Liver (tissue), 9 donors: Measurements from ENCODE around the gene AGMAT. TPM values are rescaled to one million over a fixed set of nuclear protein-coding genes. Genes with fewer than 3 reads are reported as not detected.

Experiments
- DNase-seq: peaks from one replicate; pipeline ENCODE4 v3.0.0-alpha.2; 2017; ENCODE audit warnings: low spot score
- H3K27ac ChIP-seq, 2 donors: one replicate each; pipeline ENCODE4 v1.7.0; 2013; ENCODE audit warnings: inconsistent platforms in 2 of 2, low read length in 2 of 2, control low read depth in 1 of 2, low read depth in 1 of 2, mild to moderate bottlenecking in 1 of 2
- H3K27me3 ChIP-seq, 4 donors: one replicate each; pipeline versions ENCODE4 v1.6.1 to v1.7.0; 2013; ENCODE audit warnings: low read length in 3 of 4, inconsistent platforms in 1 of 4, mild to moderate bottlenecking in 1 of 4, moderate library complexity in 1 of 4; ENCODE audit not compliant: control insufficient read depth in 4 of 4, insufficient read depth in 4 of 4
- H3K36me3 ChIP-seq, 4 donors: one replicate each; pipeline versions ENCODE4 v1.6.1 to v1.7.0; 2013; ENCODE audit warnings: low read length in 3 of 4, mild to moderate bottlenecking in 3 of 4, low read depth in 1 of 4, moderate library complexity in 1 of 4; ENCODE audit not compliant: control insufficient read depth in 4 of 4, insufficient read depth in 3 of 4
- H3K4me1 ChIP-seq, 4 donors: one replicate each; pipeline versions ENCODE4 v1.6.1 to v1.7.0; 2013; ENCODE audit warnings: low read length in 3 of 4, mild to moderate bottlenecking in 3 of 4, moderate library complexity in 1 of 4; ENCODE audit not compliant: control insufficient read depth in 4 of 4, insufficient read depth in 4 of 4
- H3K4me3 ChIP-seq, 3 donors: one replicate each; pipeline versions ENCODE4 v1.6.1 to v1.7.0; 2013; ENCODE audit warnings: low read length in 3 of 3, control low read depth in 1 of 3, low read depth in 1 of 3, mild to moderate bottlenecking in 1 of 3
- H3K9ac ChIP-seq, 2 donors: one replicate each; pipeline ENCODE4 v1.7.0; 2013; ENCODE audit warnings: low read length in 2 of 2, mild to moderate bottlenecking in 2 of 2, moderate library complexity in 2 of 2, control low read depth in 1 of 2, low read depth in 1 of 2
- H3K9me3 ChIP-seq, 4 donors: one replicate each; pipeline versions ENCODE4 v1.6.1 to v1.7.0; 2013; ENCODE audit warnings: low read length in 3 of 4; ENCODE audit not compliant: control insufficient read depth in 4 of 4
- ATF3 ChIP-seq: IDR thresholded peaks from 2 replicates; pipeline ENCODE4 v1.6.1; 2016; ENCODE audit warnings: antibody characterized with exemption
- CTCF ChIP-seq: fragments of 150-350 bp; IDR thresholded peaks from 2 replicates; pipeline ENCODE4 v1.5.1; 2017; ENCODE audit warnings: improper control_type of control experiment, low read depth, low read length; ENCODE audit not compliant: missing input control
- EGR1 ChIP-seq, 2 donors: IDR thresholded peaks; 2 replicates each; pipeline ENCODE4 v1.6.1; 2016 to 2018; ENCODE audit warnings: antibody characterized with exemption in 2 of 2, low read depth in 2 of 2
- FOXA1 ChIP-seq: IDR thresholded peaks from 2 replicates; pipeline ENCODE4 v1.6.1; 2016; ENCODE audit warnings: antibody characterized with exemption
- FOXA2 ChIP-seq: IDR thresholded peaks from 2 replicates; pipeline ENCODE4 v1.6.1; 2016; ENCODE audit warnings: antibody characterized with exemption
- GABPA ChIP-seq, 2 donors: IDR thresholded peaks in 1 of 2; conservative IDR thresholded peaks in 1 of 2; 2 replicates each; pipeline ENCODE4 v1.6.1; 2016; ENCODE audit warnings: antibody characterized with exemption in 2 of 2, mild to moderate bottlenecking in 1 of 2, moderate library complexity in 1 of 2
- HNF4A ChIP-seq, 2 donors: conservative IDR thresholded peaks; 2 replicates each; pipeline ENCODE4 v1.6.1; 2016; ENCODE audit warnings: antibody characterized with exemption in 2 of 2, mild to moderate bottlenecking in 2 of 2
- HNF4G ChIP-seq: IDR thresholded peaks from 2 replicates; pipeline ENCODE4 v1.6.1; 2016; ENCODE audit warnings: antibody characterized with exemption
- JUND ChIP-seq, 2 donors: IDR thresholded peaks; 2 replicates each; pipeline ENCODE4 v1.6.1; 2016; ENCODE audit warnings: antibody characterized with exemption in 2 of 2
- MAX ChIP-seq: IDR thresholded peaks from 2 replicates; pipeline ENCODE4 v1.6.1; 2016; ENCODE audit warnings: antibody characterized with exemption
- NR2F2 ChIP-seq: IDR thresholded peaks from 2 replicates; pipeline ENCODE4 v1.6.1; 2016; ENCODE audit warnings: antibody characterized with exemption
- RAD21 ChIP-seq, 2 donors: IDR thresholded peaks; 2 replicates each; pipeline ENCODE4 v1.6.1; 2016; ENCODE audit warnings: antibody characterized with exemption in 2 of 2, mild to moderate bottlenecking in 2 of 2
- REST ChIP-seq: IDR thresholded peaks from 2 replicates; pipeline ENCODE4 v1.6.1; 2016; ENCODE audit warnings: antibody characterized with exemption, mild to moderate bottlenecking
- RXRA ChIP-seq, 2 donors: IDR thresholded peaks; 2 replicates each; pipeline ENCODE4 v1.6.1; 2017 to 2018; ENCODE audit warnings: antibody characterized with exemption in 2 of 2, mild to moderate bottlenecking in 1 of 2
- SP1 ChIP-seq: IDR thresholded peaks from 2 replicates; pipeline ENCODE4 v1.6.1; 2018; ENCODE audit warnings: antibody characterized with exemption, mild to moderate bottlenecking
- TAF1 ChIP-seq: conservative IDR thresholded peaks from 2 replicates; pipeline ENCODE4 v1.6.1; 2016; ENCODE audit warnings: antibody characterized with exemption, mild to moderate bottlenecking
- YY1 ChIP-seq: IDR thresholded peaks from 2 replicates; pipeline ENCODE4 v1.6.1; 2016; ENCODE audit warnings: antibody characterized with exemption, mild to moderate bottlenecking
- ZBTB33 ChIP-seq: IDR thresholded peaks from 2 replicates; pipeline ENCODE4 v1.6.1; 2016; ENCODE audit warnings: antibody characterized with exemption
- WGBS: extraction: QIAGEN DNeasy Blood & Tissue Kit; methylation state at CpG from one replicate; pipeline ENCODE4 v1.1.7; 2013; 5-methylcytosine and 5-hydroxymethylcytosine counted together
- polyA plus RNA-seq, 2 donors: library from polyadenylated mRNA; stranded (reverse) in 1 of 2; unstranded in 1 of 2; fragments of 200-250 nt in 1 of 2; fragments of >200 nt in 1 of 2; fragmentation: Nextera tagmentation in 1 of 2; extraction: Ambion mirVana in 1 of 2; gene quantifications; one replicate each; pipeline versions ENCODE4 v1.2.1 to v1.2.3, GENCODE V29; 2013 to 2015
- total RNA-seq, 2 donors: library from RNA; depleted of rRNA; stranded (reverse); fragments of >200 nt; gene quantifications; one replicate each; pipeline ENCODE4 v1.2.3, GENCODE V29; 2014
- donor health status: healthy.
- donor health status: healthy.
- donor health status: healthy.
- donor health status: healthy.
- donor health status: healthy.

The AGMAT gene
- total and polyA plus RNA-seq, 4 donors, result 31.9 to 83.6 (median 40.6) TPM

GRCh38 chr1:15577691-15578090 lies 7.2 kb downstream of the AGMAT start:
- TF ChIP-seq TAF1 (no peak), EGR1 (IDR thresholded peaks at IDR 0.05; ENCODE audit: low read depth in 2 of 2) (no peak), YY1 (no peak), MAX (no peak), NR2F2 (no peak), JUND (IDR thresholded peaks at IDR 0.05) (no peak), REST (no peak), FOXA1 (no peak), FOXA2 (no peak), HNF4G (no peak), RAD21 (IDR thresholded peaks at IDR 0.05) (no peak), GABPA (IDR thresholded peaks at IDR 0.05 in 1 of 2, conservative IDR thresholded peaks at IDR 0.05 in 1 of 2) (no peak), ATF3 (no peak), ZBTB33 (no peak), SP1 (no peak), HNF4A (conservative IDR thresholded peaks at IDR 0.05) (no peak), RXRA (IDR thresholded peaks at IDR 0.05) (no peak), CTCF (no peak)
- peaks cover 3 to 8% (median 3%) of the 10 kb centered on the region in 4 donors for H3K36me3 ChIP-seq
- H3K9me3 ChIP-seq, result no peaks in the 10 kb centered on the region
- H3K27ac ChIP-seq, result no peak overlapping the region
- no peak overlapping the region for H3K9ac ChIP-seq
- no peaks in the 10 kb centered on the region for H3K27me3 ChIP-seq
- DNase-seq, result no peak
- 86% methylated on average over 4 of the region's 4 CpGs for WGBS
- peaks cover 4 to 35% (median 24%) of the 10 kb centered on the region in 4 donors for H3K4me1 ChIP-seq
- H3K4me3 ChIP-seq, result no peak overlapping the region
